ENCODE data around the gene SH3RF3. TPM values are rescaled to one million over a fixed set of nuclear protein-coding genes. Genes with fewer than 3 reads are reported as not detected.

The SH3RF3 gene
- total and polyA plus RNA-seq, 2 of the 13 experiments (the other 11 are each of a cell fraction or from before 2014, with no cell fraction given), result 0.04 TPM; not detected in 1

- Histone ChIP-seq H3K27ac (ENCODE audit: extremely low read length, insufficient read depth, low read length) (no peak overlapping the region), H3K9me3 (ENCODE audit: low read length) (no peaks in the 10 kb centered on the region), H3K4me1 (ENCODE audit: insufficient read depth, low read length) (peaks cover 9% of the 10 kb centered on the region), H3K79me2 (ENCODE audit: insufficient read depth, low read length) (no peaks in the 10 kb centered on the region), H4K20me1 (ENCODE audit: insufficient read depth, low read length) (no peaks in the 10 kb centered on the region), H3K4me3 (replicated peaks in 1 of 3; ENCODE audit: insufficient read depth in 1 of 3, low read depth in 2 of 3, low read length in 3 of 3) (no peak overlapping the region), H3K4me2 (ENCODE audit: low read depth, low read length) (no peak overlapping the region), H2AFZ (ENCODE audit: low read length) (no peak overlapping the region), H3K36me3 (replicated peaks in 1 of 2; ENCODE audit: control insufficient read depth in 1 of 2, insufficient read depth in 2 of 2, low read length in 2 of 2) (no peaks in the 10 kb centered on the region), H3K27me3 (ENCODE audit: control insufficient read depth in 1 of 2, insufficient read depth in 2 of 2, low read length in 2 of 2) (peaks cover 0 to 9% of the 10 kb centered on the region in 2 experiments; a peak in 2 of 5 replicates), H3K9ac (ENCODE audit: insufficient read depth, low read depth, low read length) (no peak overlapping the region)
- no peak for TF ChIP-seq MAFG (CRISPR knock-in tag; IDR thresholded peaks at IDR 0.05)
- DNase-seq (ENCODE audit: low spot score), result no peak
- FAIRE-seq, result no peak
- in situ Hi-C loops (cut with HindIII; ENCODE audit: extremely low pct_ligation_motif_present, low pct_unique_long_range_greater_than_20kb) (no loop called here), intact Hi-C loops (cut with micrococcal nuclease; ENCODE audit: unreplicated experiment) (no loop called here)
- WGBS (ENCODE audit: low lambda C conversion rate), result 63% methylated on average over 6 of the region's 6 CpGs
- BruUV-seq (replicated peaks), result no TSS peak
- CTCF ChIA-PET (ENCODE audit: low intra/inter-chr PET ratio, low total read pairs), result no interaction called here
- no peak for ATAC-seq
- POLR2A ChIA-PET, result no interaction called here
Measured at GRCh38 chr2:109208951-109209335, 79.9 kb downstream of the SH3RF3 start.

- FAIRE-seq, result no peak
- TF ChIP-seq NFIB (CRISPR knock-in tag; IDR thresholded peaks at IDR 0.05; ENCODE audit: borderline replicate concordance), result no peak
- no peak for TF ChIP-seq STAG1 (CRISPR knock-in tag; IDR thresholded peaks at IDR 0.05)
- no peak for TF ChIP-seq ZNF839 (CRISPR knock-in tag; IDR thresholded peaks at IDR 0.05; ENCODE audit: borderline replicate concordance)
- no peak for TF ChIP-seq PITX1 (CRISPR knock-in tag; IDR thresholded peaks at IDR 0.05)
- TF ChIP-seq ZNF770 (CRISPR knock-in tag; IDR thresholded peaks at IDR 0.05), result no peak
- TF ChIP-seq HCFC1 (IDR thresholded peaks at IDR 0.05; ENCODE audit: low read depth, low read length), result no peak
- TF ChIP-seq ZNF720 (CRISPR knock-in tag; IDR thresholded peaks at IDR 0.05), result no peak
- no peak for TF ChIP-seq SKI (IDR thresholded peaks at IDR 0.05; ENCODE audit: partially characterized antibody)
- no peak for TF ChIP-seq ZEB1 (IDR thresholded peaks at IDR 0.05; ENCODE audit: insufficient replicate concordance, low read depth)
- no peak for TF ChIP-seq ZNF704 (CRISPR knock-in tag; IDR thresholded peaks at IDR 0.05; ENCODE audit: borderline replicate concordance)
- TF ChIP-seq RAD21 (CRISPR knock-in tag; IDR thresholded peaks at IDR 0.05), result no peak
- no peak for TF ChIP-seq ZFP1 (CRISPR knock-in tag; IDR thresholded peaks at IDR 0.05)
- no peak for TF ChIP-seq ZNF556 (CRISPR knock-in tag; IDR thresholded peaks at IDR 0.05; ENCODE audit: borderline replicate concordance)
- TF ChIP-seq MED1 (CRISPR knock-in tag; IDR thresholded peaks at IDR 0.05), result no peak
- no peak for TF ChIP-seq ARNT (IDR thresholded peaks at IDR 0.05)
- no peak for TF ChIP-seq MXI1 (IDR thresholded peaks at IDR 0.05; ENCODE audit: borderline replicate concordance, low read depth, low read length)
- no peak for TF ChIP-seq FOXA1 (IDR thresholded peaks at IDR 0.05)
- TF ChIP-seq FOXA1 (CRISPR knock-in tag; IDR thresholded peaks at IDR 0.05), result no peak
- ChIA-PET CTCF (ENCODE audit: low intra/inter-chr PET ratio, low total read pairs) (no interaction called here), POLR2A (no interaction called here)
- no peak for DNase-seq (ENCODE audit: low spot score)
- Histone ChIP-seq H3K9me3 (ENCODE audit: low read length) (no peaks in the 10 kb centered on the region), H3K4me1 (ENCODE audit: insufficient read depth, low read length) (peaks cover 14% of the 10 kb centered on the region), H3K9ac (ENCODE audit: insufficient read depth, low read depth, low read length) (no peak overlapping the region), H3K4me2 (ENCODE audit: low read depth, low read length) (no peak overlapping the region), H3K4me3 (replicated peaks in 1 of 3; ENCODE audit: insufficient read depth in 1 of 3, low read depth in 2 of 3, low read length in 3 of 3) (no peak overlapping the region), H4K20me1 (ENCODE audit: insufficient read depth, low read length) (no peaks in the 10 kb centered on the region), H3K27ac (ENCODE audit: extremely low read length, insufficient read depth, low read length) (no peak overlapping the region), H3K27me3 (ENCODE audit: control insufficient read depth in 1 of 2, insufficient read depth in 2 of 2, low read length in 2 of 2) (peaks cover 0 to 9% of the 10 kb centered on the region in 2 experiments; a peak in 2 of 5 replicates), H2AFZ (ENCODE audit: low read length) (no peak overlapping the region), H3K36me3 (replicated peaks in 1 of 2; ENCODE audit: control insufficient read depth in 1 of 2, insufficient read depth in 2 of 2, low read length in 2 of 2) (no peaks in the 10 kb centered on the region), H3K79me2 (ENCODE audit: insufficient read depth, low read length) (no peaks in the 10 kb centered on the region)
- WGBS (ENCODE audit: low lambda C conversion rate), result 0% methylated on average over 3 of the region's 4 CpGs
- intact Hi-C loops (cut with micrococcal nuclease; ENCODE audit: unreplicated experiment) (no loop called here), in situ Hi-C loops (cut with HindIII; ENCODE audit: extremely low pct_ligation_motif_present, low pct_unique_long_range_greater_than_20kb) (no loop called here)
- ATAC-seq, result no peak
- no TSS peak for BruUV-seq (replicated peaks)
Measured at GRCh38 chr2:109209412-109209811, 80.4 kb downstream of the SH3RF3 start.
